Astrocyte (in vitro differentiated cells and primary cell): ENCODE measurements around the gene HIVEP2. TPM values are rescaled to one million over a fixed set of nuclear protein-coding genes. Genes with fewer than 3 reads are reported as not detected.
A peak's percentile ranks its signal among the peaks of the same experiment; 100 is the strongest.

Source experiments
- DNase-seq: peaks from one replicate; pipeline ENCODE4 v3.0.0-alpha.2; 2010; ENCODE audit warnings: low read depth
- FAIRE-seq: peaks from 2 replicates; lab custom pipeline; 2011; peaks lifted over from hg19 to GRCh38; lab: Jason Lieb, UNC
- H2AFZ ChIP-seq: 2 replicates; pipeline ENCODE4 v1.6.0; 2012; ENCODE audit warnings: low read depth, low read length, inconsistent platforms
- H3K27ac ChIP-seq: 2 replicates; pipeline ENCODE4 v1.5.1; 2011; ENCODE audit warnings: low read depth, low read length, inconsistent platforms
- H3K27me3 ChIP-seq: 2 replicates; pipeline ENCODE4 v1.6.0; 2011; ENCODE audit warnings: low read length, inconsistent platforms; ENCODE audit not compliant: insufficient read depth
- H3K36me3 ChIP-seq: 2 replicates; pipeline ENCODE4 v1.5.1; 2011; ENCODE audit warnings: low read length, inconsistent platforms; ENCODE audit not compliant: insufficient read depth
- H3K4me1 ChIP-seq: 2 replicates; pipeline ENCODE4 v1.5.1; 2011; ENCODE audit warnings: low read length, inconsistent platforms; ENCODE audit not compliant: insufficient read depth
- H3K4me2 ChIP-seq: 2 replicates; pipeline ENCODE4 v1.6.0; 2012; ENCODE audit warnings: low read length, inconsistent platforms
- H3K4me3 ChIP-seq: 2 replicates; pipeline ENCODE4 v1.5.1; 2011; ENCODE audit warnings: low read depth, mild to moderate bottlenecking, low read length, inconsistent platforms; ENCODE audit not compliant: insufficient read depth
- H3K79me2 ChIP-seq: 2 replicates; pipeline ENCODE4 v1.6.0; 2012; ENCODE audit warnings: mild to moderate bottlenecking, low read length, inconsistent platforms; ENCODE audit not compliant: insufficient read depth
- H3K9ac ChIP-seq: 2 replicates; pipeline ENCODE4 v1.6.0; 2012; ENCODE audit warnings: mild to moderate bottlenecking, low read length, inconsistent platforms
- H3K9me3 ChIP-seq: 2 replicates; pipeline ENCODE4 v1.5.1; 2012; ENCODE audit warnings: low read depth, mild to moderate bottlenecking, low read length, inconsistent platforms; ENCODE audit not compliant: insufficient read depth
- H4K20me1 ChIP-seq: 2 replicates; pipeline ENCODE4 v1.6.0; 2012; ENCODE audit warnings: low read length, inconsistent platforms; ENCODE audit not compliant: insufficient read depth
- H3K27ac Mint-ChIP-seq: one replicate; pipeline ENCODE4 v1.8.0; 2021; ENCODE audit warnings: mild to moderate bottlenecking, mixed read lengths; ENCODE audit not compliant: unreplicated experiment
- H3K27me3 Mint-ChIP-seq: one replicate; pipeline ENCODE4 v1.8.0; 2021; ENCODE audit warnings: low read depth, mixed read lengths; ENCODE audit not compliant: unreplicated experiment
- H3K36me3 Mint-ChIP-seq: one replicate; pipeline ENCODE4 v1.8.0; 2021; ENCODE audit warnings: low read depth, mixed read lengths; ENCODE audit not compliant: unreplicated experiment
- H3K4me1 Mint-ChIP-seq: one replicate; pipeline ENCODE4 v1.8.0; 2021; ENCODE audit warnings: low read depth, mixed read lengths; ENCODE audit not compliant: unreplicated experiment
- H3K4me3 Mint-ChIP-seq: one replicate; pipeline ENCODE4 v1.8.0; 2021; ENCODE audit warnings: mild to moderate bottlenecking, moderate library complexity, mixed read lengths; ENCODE audit not compliant: unreplicated experiment
- H3K9me3 Mint-ChIP-seq: one replicate; pipeline ENCODE4 v1.8.0; 2021; ENCODE audit warnings: mild to moderate bottlenecking, mixed read lengths; ENCODE audit not compliant: unreplicated experiment
- EZH2 ChIP-seq: IDR thresholded peaks from 2 replicates; pipeline ENCODE4 v1.6.1; 2012; ENCODE audit warnings: mild to moderate bottlenecking, low read length, inconsistent platforms; ENCODE audit not compliant: insufficient read depth
- total RNA-seq: library from RNA; stranded (reverse); gene quantifications from 2 replicates; pipeline ENCODE4 v1.2.1, GENCODE V29; 2021
- TF ChIP-seq, protein P1 (sequence below): IDR thresholded peaks from 2 replicates; pipeline ENCODE4 v1.5.1; 2011; ENCODE audit warnings: low read depth, mild to moderate bottlenecking, inconsistent platforms, low read length, moderate library complexity; ENCODE audit not compliant: insufficient read depth

Gene HIVEP2
- total RNA-seq, 1 donor from 2014 or later = 21.2 TPM

DNA sequence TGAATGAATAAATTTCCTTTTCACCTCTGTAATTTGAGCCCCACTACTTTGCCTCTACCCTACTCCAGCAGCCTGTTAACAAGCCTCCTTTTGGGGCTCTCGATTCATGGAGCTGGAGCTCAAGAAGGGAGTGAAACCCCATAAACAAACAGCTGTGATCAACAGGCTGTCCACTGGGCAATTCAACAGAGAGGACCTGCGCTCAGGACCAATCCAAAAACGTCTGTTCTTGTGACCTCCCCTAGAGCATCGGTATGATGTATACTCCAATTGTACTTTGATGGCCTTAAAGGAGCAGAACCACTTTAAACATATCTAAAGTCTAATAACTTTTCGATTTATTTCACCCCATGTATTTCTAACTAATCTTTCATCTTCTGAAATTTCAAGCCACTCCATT lies 37.4 kb downstream of the HIVEP2 start:
- H3K4me3 Mint-ChIP-seq = no peak overlapping the region
- Histone ChIP-seq H3K9me3 (no peaks in the 10 kb centered on the region), H3K79me2 (peaks cover 79% of the 10 kb centered on the region), H3K4me1 (peaks cover 22% of the 10 kb centered on the region), H3K36me3 (no peaks in the 10 kb centered on the region), H3K4me2 (no peak overlapping the region), H3K27ac (no peak overlapping the region), H2AFZ (no peak overlapping the region), H4K20me1 (no peaks in the 10 kb centered on the region), H3K4me3 (no peak overlapping the region), H3K9ac (no peak overlapping the region), H3K27me3 (no peaks in the 10 kb centered on the region)
- H3K9me3 Mint-ChIP-seq = no peaks in the 10 kb centered on the region
- no peak for FAIRE-seq
- peaks cover 6% of the 10 kb centered on the region for H3K36me3 Mint-ChIP-seq
- H3K27me3 Mint-ChIP-seq = no peaks in the 10 kb centered on the region
- peaks cover 20% of the 10 kb centered on the region for H3K4me1 Mint-ChIP-seq
- TF ChIP-seq, protein P1, sequence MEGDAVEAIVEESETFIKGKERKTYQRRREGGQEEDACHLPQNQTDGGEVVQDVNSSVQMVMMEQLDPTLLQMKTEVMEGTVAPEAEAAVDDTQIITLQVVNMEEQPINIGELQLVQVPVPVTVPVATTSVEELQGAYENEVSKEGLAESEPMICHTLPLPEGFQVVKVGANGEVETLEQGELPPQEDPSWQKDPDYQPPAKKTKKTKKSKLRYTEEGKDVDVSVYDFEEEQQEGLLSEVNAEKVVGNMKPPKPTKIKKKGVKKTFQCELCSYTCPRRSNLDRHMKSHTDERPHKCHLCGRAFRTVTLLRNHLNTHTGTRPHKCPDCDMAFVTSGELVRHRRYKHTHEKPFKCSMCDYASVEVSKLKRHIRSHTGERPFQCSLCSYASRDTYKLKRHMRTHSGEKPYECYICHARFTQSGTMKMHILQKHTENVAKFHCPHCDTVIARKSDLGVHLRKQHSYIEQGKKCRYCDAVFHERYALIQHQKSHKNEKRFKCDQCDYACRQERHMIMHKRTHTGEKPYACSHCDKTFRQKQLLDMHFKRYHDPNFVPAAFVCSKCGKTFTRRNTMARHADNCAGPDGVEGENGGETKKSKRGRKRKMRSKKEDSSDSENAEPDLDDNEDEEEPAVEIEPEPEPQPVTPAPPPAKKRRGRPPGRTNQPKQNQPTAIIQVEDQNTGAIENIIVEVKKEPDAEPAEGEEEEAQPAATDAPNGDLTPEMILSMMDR = no peak
- no peak for TF ChIP-seq EZH2
- no peak for DNase-seq
- no peak overlapping the region for H3K27ac Mint-ChIP-seq

DNA sequence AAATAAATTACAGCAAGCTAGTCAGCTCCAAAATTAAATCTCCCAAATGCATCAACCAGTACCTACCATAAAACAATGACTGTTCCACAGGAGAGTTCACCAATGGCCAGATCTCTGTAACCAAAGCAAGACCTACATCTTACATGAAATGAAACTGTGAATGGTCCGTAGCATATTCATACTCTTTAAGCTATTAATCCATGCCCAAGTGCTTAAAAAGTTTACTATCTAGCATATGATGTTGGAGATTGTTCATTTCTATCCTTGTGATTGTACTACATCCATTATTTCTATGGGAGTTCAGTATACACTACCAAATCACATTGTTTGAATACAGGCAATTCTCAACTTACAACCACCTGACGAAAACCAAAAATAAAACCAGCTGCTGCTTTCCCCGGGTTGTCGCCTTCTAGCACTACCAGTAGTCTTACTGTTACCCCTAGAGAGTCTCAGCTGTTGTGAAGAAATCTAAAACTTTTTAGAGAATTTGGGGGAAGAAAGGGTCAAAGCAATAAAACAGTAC lies 38.0 kb downstream of the HIVEP2 start:
- peaks cover 2% of the 10 kb centered on the region for H3K36me3 Mint-ChIP-seq
- peaks cover 25% of the 10 kb centered on the region for H3K4me1 Mint-ChIP-seq
- Histone ChIP-seq H3K27me3 (no peaks in the 10 kb centered on the region), H3K4me3 (no peak overlapping the region), H3K4me2 (no peak overlapping the region), H3K9me3 (no peaks in the 10 kb centered on the region), H3K4me1 (peaks cover 27% of the 10 kb centered on the region), H3K9ac (no peak overlapping the region), H3K79me2 (peaks cover 76% of the 10 kb centered on the region), H3K27ac (no peak overlapping the region), H2AFZ (no peak overlapping the region), H3K36me3 (no peaks in the 10 kb centered on the region), H4K20me1 (no peaks in the 10 kb centered on the region)
- no peaks in the 10 kb centered on the region for H3K9me3 Mint-ChIP-seq
- H3K27me3 Mint-ChIP-seq = no peaks in the 10 kb centered on the region
- no peak overlapping the region for H3K27ac Mint-ChIP-seq
- no peak overlapping the region for H3K4me3 Mint-ChIP-seq
- FAIRE-seq (no peak), DNase-seq (no peak)
- TF ChIP-seq, protein P1 = no peak
- no peak for TF ChIP-seq EZH2

DNA sequence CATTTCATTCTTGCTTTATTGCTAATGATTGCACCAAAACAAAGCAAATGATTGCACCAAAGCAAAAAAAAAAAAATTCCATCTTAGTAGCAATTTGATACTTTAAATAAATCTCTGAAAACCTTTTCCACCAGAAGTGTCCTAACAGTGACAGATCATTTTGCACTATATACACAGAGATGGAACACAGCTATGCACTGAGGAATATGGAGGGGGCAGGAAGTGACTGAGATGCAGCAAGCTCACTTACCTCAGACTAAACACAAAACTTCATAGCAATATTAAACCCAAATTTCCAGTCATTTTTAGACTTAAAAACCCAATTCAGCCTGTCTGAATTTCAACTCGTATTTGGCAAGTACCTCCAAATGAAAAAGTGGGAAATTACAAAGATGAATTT lies 41.2 kb downstream of the HIVEP2 start:
- H3K27ac Mint-ChIP-seq = peak overlapping the region; percentile 96
- peak; percentile 41 for DNase-seq
- no peak overlapping the region for H3K4me3 ChIP-seq
- H3K9me3 Mint-ChIP-seq = no peaks in the 10 kb centered on the region
- H3K4me3 Mint-ChIP-seq = no peak overlapping the region
- no peaks in the 10 kb centered on the region for H3K27me3 ChIP-seq
- FAIRE-seq = peak; percentile 13
- H3K27ac ChIP-seq = peak overlapping the region; percentile 96
- no peaks in the 10 kb centered on the region for H3K9me3 ChIP-seq
- peaks cover 2% of the 10 kb centered on the region for H3K36me3 Mint-ChIP-seq
- no peaks in the 10 kb centered on the region for H3K27me3 Mint-ChIP-seq
- peak overlapping the region; percentile 75 for H3K4me2 ChIP-seq
- no peak overlapping the region for H3K9ac ChIP-seq
- H3K4me1 ChIP-seq = peaks cover 50% of the 10 kb centered on the region
- H3K36me3 ChIP-seq = no peaks in the 10 kb centered on the region
- H2AFZ ChIP-seq = no peak overlapping the region
- peaks cover 44% of the 10 kb centered on the region for H3K4me1 Mint-ChIP-seq
- no peaks in the 10 kb centered on the region for H4K20me1 ChIP-seq
- TF ChIP-seq EZH2 = no peak
- TF ChIP-seq, protein P1 = no peak
- peaks cover 78% of the 10 kb centered on the region for H3K79me2 ChIP-seq
